Stimulated activated CD4-positive, alpha-beta T cell treated with anti-CD3 and anti-CD28 coated beads, Interleukin-4, amount 100 ng/mL, for 24 hours (primary cell): ENCODE results near the gene TNNT3.

Experiments
- DNase-seq: peaks from one replicate; pipeline ENCODE4 v3.0.0-alpha.2; 2020

TNNT3 gene

GRCh38 chr11:1899090-1899489, 20.4 kb upstream of the TNNT3 start:
- no peak for DNase-seq

DNA sequence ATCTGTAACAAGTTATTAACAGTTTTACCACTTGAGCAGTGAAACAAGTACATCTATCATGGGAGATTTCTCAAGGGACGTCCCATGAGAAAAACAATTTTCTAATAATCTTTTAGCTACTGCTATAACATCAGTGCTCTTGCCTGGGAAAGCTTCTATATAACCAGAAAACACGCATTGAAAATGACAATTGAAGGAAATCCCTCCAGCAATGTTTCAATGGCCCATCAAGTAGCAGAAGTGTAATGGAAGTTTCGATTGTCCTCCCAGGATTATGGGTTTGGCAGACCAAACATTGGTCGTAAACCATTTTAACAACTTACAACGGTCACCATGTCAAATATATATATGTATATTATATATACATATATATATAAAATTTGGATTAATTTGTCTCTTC, 19.8 kb upstream of the TNNT3 start:
- no peak for DNase-seq

- no peak for DNase-seq
Measured at GRCh38 chr11:1906181-1906580, 13.3 kb upstream of the TNNT3 start.

DNA sequence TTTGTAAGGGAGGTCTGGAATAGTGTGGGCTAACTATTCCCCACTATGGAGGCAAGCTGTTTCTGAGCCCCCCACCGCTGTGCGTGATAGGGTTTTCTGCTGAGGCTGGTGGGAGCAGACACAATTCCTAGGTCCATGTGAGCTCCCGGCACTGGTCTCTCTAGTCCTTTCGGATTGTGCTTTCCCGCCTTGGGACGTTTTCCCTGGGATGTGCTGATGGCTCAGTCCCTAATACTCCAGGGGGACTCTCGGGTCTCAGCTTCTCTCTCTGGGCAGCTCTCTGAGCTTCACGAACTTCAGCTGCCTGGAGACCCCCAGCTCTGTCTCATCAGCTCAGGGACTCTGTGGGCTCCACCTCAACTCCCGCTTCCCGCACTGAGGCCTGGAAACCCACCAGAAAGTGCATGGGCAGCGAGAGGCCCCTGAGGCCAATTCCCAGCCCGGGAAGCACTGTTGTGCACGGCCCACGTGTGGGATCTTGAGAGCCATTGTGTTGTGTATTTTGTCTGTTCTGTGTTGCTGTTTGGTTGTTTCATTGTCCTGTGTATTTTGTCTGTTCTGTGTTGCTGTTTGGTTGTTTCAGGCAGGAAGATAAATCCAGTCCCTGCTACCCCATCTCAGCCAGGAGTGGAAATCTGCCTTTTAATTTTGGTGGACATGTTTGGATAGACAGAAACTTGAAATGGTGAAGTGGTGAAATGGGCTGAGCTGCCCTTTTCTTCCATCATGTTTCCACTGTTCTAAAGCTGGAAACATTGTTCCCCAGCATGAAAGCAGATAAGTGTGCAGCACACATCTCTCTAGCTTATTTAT, 12.7 kb upstream of the TNNT3 start:
- DNase-seq: no peak

GRCh38 chr11:1908618-1909017, 10.9 kb upstream of the TNNT3 start:
- no peak for DNase-seq

GRCh38 chr11:1909524-1909923, 10.0 kb upstream of the TNNT3 start:
- no peak for DNase-seq

GRCh38 chr11:1912289-1912878, 7.1 kb upstream of the TNNT3 start:
- no peak for DNase-seq

DNA sequence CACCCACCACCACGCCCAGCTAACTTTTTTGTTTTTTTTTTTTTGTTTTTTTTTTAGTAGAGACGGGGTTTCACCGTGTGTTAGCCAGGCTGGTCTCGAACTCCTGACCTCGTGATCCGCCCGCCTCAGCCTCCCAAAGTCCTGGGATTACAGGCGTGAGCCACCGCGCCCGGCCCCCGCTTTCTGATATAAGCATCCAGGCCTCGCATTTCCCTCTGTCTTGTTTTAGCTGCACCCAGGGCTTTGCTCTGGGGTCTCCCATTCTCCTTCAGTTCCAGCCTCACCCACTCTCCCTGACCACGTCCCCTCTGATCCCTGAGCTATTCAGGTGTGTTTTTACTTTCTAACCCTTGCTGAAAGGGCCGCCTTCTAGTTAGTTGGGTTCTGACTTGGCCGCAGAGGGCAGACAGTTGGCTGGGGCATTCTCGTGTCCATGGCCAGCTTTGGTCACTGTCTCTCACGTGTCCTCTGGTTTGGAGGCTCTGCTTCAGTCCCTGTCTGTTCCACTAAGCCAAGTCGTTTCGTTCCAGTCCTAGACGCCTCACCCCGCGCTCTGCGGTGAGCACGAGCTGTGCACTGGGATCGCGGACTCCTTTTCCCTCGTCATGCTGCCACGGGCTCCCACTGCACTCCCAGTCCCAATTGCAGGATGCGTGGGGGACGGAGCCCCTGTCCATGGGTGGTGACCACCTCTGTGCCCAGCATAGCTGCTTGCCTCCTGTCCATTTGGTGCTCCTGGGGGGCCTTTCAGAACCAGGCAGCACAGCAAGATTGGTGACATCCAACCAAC, 6.0 kb upstream of the TNNT3 start:
- DNase-seq: no peak

- DNase-seq: no peak
Measured at GRCh38 chr11:1915795-1916131, 3.7 kb upstream of the TNNT3 start.

- no peak for DNase-seq
Measured at GRCh38 chr11:1916132-1916985, 3.1 kb upstream of the TNNT3 start.

DNA sequence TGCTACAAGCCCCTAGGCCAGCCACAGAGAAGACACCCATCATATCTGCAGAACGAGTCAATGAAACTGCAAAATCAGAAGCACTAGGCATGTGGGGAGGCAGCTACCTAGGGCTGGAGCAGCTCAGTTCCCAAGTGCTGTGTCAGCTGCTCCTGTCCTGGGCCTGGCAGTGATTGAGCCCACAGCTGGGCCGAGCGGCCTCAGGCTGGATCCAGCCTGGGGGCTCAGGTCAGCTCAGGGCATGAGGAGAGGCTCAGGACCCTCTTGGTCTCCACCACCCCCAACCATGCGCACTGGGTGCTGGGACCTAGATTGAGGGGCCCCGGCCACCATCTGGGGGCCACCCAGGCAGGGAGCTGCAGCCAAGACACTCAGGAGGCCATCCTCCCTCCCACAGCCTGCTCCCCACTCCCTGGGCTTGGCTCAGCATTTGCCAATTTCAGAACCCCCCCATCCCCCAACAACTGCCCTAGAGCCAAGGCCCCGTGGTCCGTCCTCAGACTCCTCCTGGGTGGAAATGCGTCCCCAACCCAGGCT, 2.4 kb upstream of the TNNT3 start:
- DNase-seq: no peak

DNA sequence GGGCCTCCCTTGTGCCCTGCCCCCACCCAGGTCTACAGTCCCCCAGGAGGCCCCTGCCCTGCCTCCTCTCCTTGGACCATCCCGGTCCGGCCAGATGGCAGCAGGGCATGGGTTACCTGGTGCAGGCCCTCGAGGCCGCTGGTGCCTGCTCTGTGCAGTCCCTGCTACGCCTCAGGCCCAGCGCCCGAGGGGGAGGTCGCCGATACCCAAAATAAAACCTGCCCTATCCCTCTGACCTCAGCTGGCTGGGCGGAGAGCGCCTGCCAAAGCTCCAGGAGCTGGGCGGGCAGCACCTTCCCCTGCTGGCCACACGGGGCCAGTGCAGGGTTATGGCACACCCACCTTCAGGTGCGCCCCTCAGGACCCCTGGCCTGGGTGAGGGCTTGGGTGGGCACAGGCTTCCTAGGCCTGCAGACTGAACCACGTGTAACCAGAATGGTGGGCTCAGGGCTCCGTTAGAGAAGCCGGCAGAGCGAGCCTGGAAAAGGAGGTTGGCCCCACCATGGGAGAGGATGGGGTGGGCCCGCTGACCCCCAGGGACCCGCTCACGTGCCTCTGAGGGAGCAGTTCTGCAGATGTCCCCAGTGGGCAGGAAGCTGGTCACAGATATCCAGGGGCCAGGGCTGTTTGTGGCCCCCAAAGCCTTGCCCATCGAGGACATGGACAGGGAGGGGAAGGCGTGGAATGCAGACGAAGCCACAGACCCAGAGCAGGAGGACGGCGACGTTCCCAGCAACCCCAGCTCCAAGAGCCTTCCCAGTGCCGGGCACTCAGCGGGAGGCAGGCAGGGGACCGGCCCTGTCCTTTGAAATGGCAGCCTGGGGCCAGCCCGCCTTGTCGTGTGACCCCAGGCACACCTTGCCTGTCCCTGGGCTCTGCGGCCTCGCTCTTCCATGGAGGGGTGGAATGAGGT, 1.7 kb upstream of the TNNT3 start:
- DNase-seq: no peak

DNA sequence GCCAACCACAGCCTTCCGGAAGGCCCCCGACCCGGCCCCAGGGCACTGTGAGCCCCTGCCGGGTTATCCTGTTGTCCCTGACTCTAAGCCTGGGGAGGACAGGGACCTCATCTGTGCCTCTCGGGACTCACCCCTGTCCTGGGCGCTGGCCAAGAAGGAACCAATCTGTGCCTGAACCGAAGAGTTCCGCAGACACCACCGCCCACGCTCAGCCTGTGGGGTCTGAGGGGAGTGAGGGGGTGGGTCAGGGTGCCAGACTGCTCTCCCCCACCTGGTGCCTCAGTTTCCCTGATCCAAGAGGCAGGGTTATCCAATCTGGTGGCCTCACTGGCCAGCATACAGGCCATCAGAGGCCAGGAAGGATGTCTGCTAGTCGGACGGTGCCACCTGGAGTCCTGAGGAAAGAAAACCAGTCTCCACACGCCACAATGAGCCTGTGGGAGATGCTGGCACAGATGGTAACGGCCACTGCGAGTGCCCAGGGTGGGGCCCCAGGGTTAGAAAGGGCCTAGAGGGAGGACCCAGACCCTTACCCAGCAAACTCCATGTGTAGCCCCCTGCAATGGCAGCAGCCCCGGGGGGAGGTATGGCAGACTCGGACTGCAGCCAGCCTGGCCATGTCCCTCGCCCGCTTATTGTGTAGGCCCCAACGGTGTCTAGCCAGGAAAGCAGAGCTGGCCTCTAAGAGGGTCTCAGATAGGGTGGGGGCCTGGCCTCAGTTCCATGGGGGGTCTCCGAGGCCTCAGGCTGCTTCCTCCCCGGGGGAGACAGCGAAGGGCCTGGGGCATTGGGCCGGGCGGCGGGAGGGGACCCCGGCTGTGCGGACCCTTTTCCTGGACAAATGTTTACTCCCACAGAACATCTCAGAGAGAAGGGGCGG, 827 bp upstream of the TNNT3 start:
- DNase-seq: no peak

- DNase-seq: no peak
Measured at GRCh38 chr11:1920128-1920908, 815 bp downstream of the TNNT3 start.

- DNase-seq: no peak
Measured at GRCh38 chr11:1920909-1921573, 1.5 kb downstream of the TNNT3 start.

DNA sequence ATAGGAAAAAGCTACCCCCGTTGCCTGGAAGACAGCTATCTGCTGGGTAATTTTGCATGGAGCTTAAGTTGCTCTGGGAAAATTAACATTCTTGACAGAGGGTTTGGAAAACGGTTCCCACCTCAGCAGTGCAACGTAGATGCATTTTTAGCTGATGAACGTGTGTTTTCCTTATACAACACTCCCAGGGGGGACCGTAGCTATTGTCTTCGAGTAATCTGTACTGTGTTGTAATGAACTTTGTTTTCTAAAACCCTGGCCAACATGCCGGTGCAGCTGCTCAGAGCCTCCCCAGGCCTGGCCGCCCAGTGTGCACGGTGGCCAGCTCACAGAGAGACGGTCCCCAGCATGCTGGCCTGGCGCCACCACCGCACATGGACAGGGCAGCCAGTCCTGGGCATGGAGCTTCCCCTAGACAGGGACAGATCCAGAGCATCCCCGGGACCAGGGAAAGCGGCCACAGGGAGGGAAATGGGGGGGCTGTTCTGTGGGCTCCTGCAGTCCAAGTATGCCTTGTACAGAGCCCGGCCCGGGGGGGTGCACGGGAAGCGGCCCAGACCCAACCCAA, 2.2 kb downstream of the TNNT3 start:
- DNase-seq: no peak

DNA sequence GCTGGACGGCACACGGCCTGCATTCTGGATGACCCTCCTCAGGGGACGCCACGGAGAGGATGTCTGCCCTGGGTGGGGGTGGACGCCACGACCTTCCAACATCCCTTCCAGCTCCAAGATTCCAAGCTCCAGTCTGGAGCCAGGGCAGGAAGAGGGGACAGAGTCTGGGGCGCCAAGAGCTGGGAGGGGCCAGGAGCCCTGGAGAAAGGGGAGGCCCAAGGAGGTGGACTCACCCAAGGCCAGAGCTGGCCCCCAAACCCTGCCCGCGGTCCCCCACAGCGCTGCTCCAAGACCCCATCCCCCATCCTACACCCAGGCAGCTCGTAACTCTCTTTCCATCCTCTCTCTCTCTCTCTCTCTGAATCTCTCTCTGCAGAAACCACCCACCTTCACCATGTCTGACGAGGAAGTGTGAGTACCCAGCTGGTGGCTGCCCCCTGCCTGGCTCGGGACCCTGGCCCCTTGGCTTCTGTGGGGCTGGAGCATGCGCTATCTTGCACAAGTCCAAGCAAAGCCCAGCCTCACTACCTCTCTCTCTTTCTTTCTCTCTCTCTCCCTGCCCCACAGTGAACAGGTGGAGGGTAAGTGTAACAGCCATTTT, 3.1 kb downstream of the TNNT3 start:
- no peak for DNase-seq

- no peak for DNase-seq
Measured at GRCh38 chr11:1923201-1923956, 3.9 kb downstream of the TNNT3 start.
